ENCODE measurements around the gene TSC22D3. TPM values are rescaled to one million over a fixed set of nuclear protein-coding genes. Genes with fewer than 3 reads are reported as not detected.

Gene TSC22D3
- polyA plus RNA-seq, 1 of the 3 experiments (the other 2 are of a cell fraction), result 9.2 TPM

- TF ChIP-seq REST (IDR thresholded peaks at IDR 0.05; ENCODE audit: low read depth, low read length) (no peak), FOXM1 (IDR thresholded peaks at IDR 0.05; ENCODE audit: low read depth) (no peak), NRF1 (IDR thresholded peaks at IDR 0.05; ENCODE audit: low read depth, low read length) (no peak), SMC3 (IDR thresholded peaks at IDR 0.05; ENCODE audit: low read depth, low read length) (no peak), GATA2 (CRISPR knock-in tag; IDR thresholded peaks at IDR 0.05) (no peak), YY1 (IDR thresholded peaks at IDR 0.05; ENCODE audit: low read depth) (no peak), EZH2phosphoT487 (IDR thresholded peaks at IDR 0.05; ENCODE audit: borderline replicate concordance, low read depth) (no peak), TCF12 (IDR thresholded peaks at IDR 0.05) (no peak), EP300 (IDR thresholded peaks at IDR 0.05; ENCODE audit: borderline replicate concordance in 1 of 2, low read depth in 1 of 2, low read length in 1 of 2) (no peak), CHD2 (IDR thresholded peaks at IDR 0.05; ENCODE audit: low read length, partially characterized antibody) (no peak), USF2 (IDR thresholded peaks at IDR 0.05; ENCODE audit: borderline replicate concordance, low read depth, low read length) (no peak), NFIC (IDR thresholded peaks at IDR 0.05; ENCODE audit: borderline replicate concordance) (no peak)
These were observed 10.6 kb downstream of the TSC22D3 start (continued) for GRCh38 chrX:107764845-107765608.

- peaks cover 25% of the 10 kb centered on the region; the same call in 1 of the 2 replicates for H3K27me3 ChIP-seq (ENCODE audit: insufficient read depth)
These were observed 11.9 kb downstream of the TSC22D3 start for GRCh38 chrX:107763647-107764046.

More at GRCh38 chrX:107763647-107764046, 11.9 kb downstream of the TSC22D3 start:
- H2AFZ ChIP-seq (ENCODE audit: low read depth), result no peak overlapping the region
- no peaks in the 10 kb centered on the region for H3K9me2 ChIP-seq
- H3F3A ChIP-seq (replicated peaks; ENCODE audit: insufficient read depth), result no peaks in the 10 kb centered on the region
- H3K9me3 ChIP-seq, result no peaks in the 10 kb centered on the region
- no peak overlapping the region for H3K4me3 ChIP-seq (ENCODE audit: low read depth in 2 of 2, low read length in 1 of 2)
- TF ChIP-seq YY1 (IDR thresholded peaks at IDR 0.05; ENCODE audit: low read depth) (no peak), GABPA (IDR thresholded peaks at IDR 0.05; ENCODE audit: low read depth) (no peak), FOSL2 (IDR thresholded peaks at IDR 0.05; ENCODE audit: borderline replicate concordance, low read depth) (no peak), TCF12 (IDR thresholded peaks at IDR 0.05) (no peak), PBX3 (IDR thresholded peaks at IDR 0.05) (no peak), USF2 (IDR thresholded peaks at IDR 0.05; ENCODE audit: borderline replicate concordance, low read depth, low read length) (no peak), IRF3 (IDR thresholded peaks at IDR 0.05; ENCODE audit: low read depth, low read length) (no peak), CTCF (IDR thresholded peaks at IDR 0.05) (no peak), RFX5 (IDR thresholded peaks at IDR 0.05; ENCODE audit: low read length) (no peak), USF1 (IDR thresholded peaks at IDR 0.05; ENCODE audit: borderline replicate concordance, low read depth) (no peak)
- ChIA-PET CTCF (interaction anchor here (2.5 kb wide), 1 partner anchor 13 kb away, joined by 16 read pairs; the partner anchor contains the start of gene NCBP2L), POLR2A (no interaction called here)
- no peaks in the 10 kb centered on the region for H3K79me2 ChIP-seq (ENCODE audit: insufficient read depth)
- no peak overlapping the region for H3K9ac ChIP-seq
- no peak overlapping the region for H3K27ac ChIP-seq (ENCODE audit: low read depth in 2 of 2, low read length in 1 of 2)
- WGBS (ENCODE audit: low lambda C conversion rate), result 60% methylated on average over 1 of the region's 1 CpG
- H3K4me2 ChIP-seq, result no peak overlapping the region
- H4K20me1 ChIP-seq (ENCODE audit: insufficient read depth), result no peaks in the 10 kb centered on the region
- no peaks in the 10 kb centered on the region for H3K4me1 ChIP-seq (ENCODE audit: control insufficient read depth in 1 of 2, insufficient read depth in 2 of 2, low read depth in 1 of 2, low read length in 1 of 2)
- no peak for DNase-seq
- H3K36me3 ChIP-seq (replicated peaks in 1 of 2; ENCODE audit: control insufficient read depth in 1 of 2, insufficient read depth in 2 of 2, low read length in 1 of 2), result no peaks in the 10 kb centered on the region

Data from SK-N-SH (cell line).